ENCODE measurements around the gene NHSL2.

- TF ChIP-seq KDM5A (IDR thresholded peaks at IDR 0.05; ENCODE audit: borderline replicate concordance, low read length) (no peak), PHF20 (CRISPR knock-in tag; IDR thresholded peaks at IDR 0.05) (no peak), ZKSCAN1 (IDR thresholded peaks at IDR 0.05; ENCODE audit: low read length) (no peak), ZNF839 (CRISPR knock-in tag; IDR thresholded peaks at IDR 0.05; ENCODE audit: borderline replicate concordance) (no peak)
These were observed 197.4 kb downstream of the NHSL2 start for GRCh38 chrX:72107841-72108595.

All from HepG2 (cell line).